Karpas-422 (cell line): ENCODE measurements around the gene AFDN. TPM values are rescaled to one million over a fixed set of nuclear protein-coding genes. Genes with fewer than 3 reads are reported as not detected.

Experiments used
- DNase-seq: peaks from one replicate; pipeline ENCODE4 v3.0.0-alpha.2; 2015
- H2AFZ ChIP-seq: fragments of 200-600 bp; sonication (generic); 2 replicates; pipeline ENCODE4 v1.6.1; 2014; ENCODE audit warnings: antibody characterized with exemption, low read length, mixed read lengths
- H3K27ac ChIP-seq: fragments of 200-600 bp; sonication (generic); 2 replicates; pipeline ENCODE4 v1.5.1; 2014; ENCODE audit warnings: mild to moderate bottlenecking, low read length, moderate library complexity
- H3K27me3 ChIP-seq: fragments of 200-600 bp; sonication (generic); 2 replicates; pipeline ENCODE4 v1.6.1; 2014; ENCODE audit warnings: low read length, mixed read lengths
- H3K36me3 ChIP-seq: fragments of 200-600 bp; sonication (generic); 2 replicates; pipeline ENCODE4 v1.6.1; 2014; ENCODE audit warnings: low read length, mixed read lengths; ENCODE audit not compliant: insufficient read depth
- H3K4me1 ChIP-seq: fragments of 200-600 bp; sonication (generic); 2 replicates; pipeline ENCODE4 v1.6.1; 2014; ENCODE audit warnings: mild to moderate bottlenecking, low read length, mixed read lengths
- H3K4me2 ChIP-seq: fragments of 200-600 bp; sonication (generic); 2 replicates; pipeline ENCODE4 v1.6.1; 2014; ENCODE audit warnings: low read length, low read depth, mild to moderate bottlenecking; ENCODE audit not compliant: poor library complexity, severe bottlenecking
- H3K4me3 ChIP-seq: fragments of 200-600 bp; sonication (generic); 2 replicates; pipeline ENCODE4 v1.5.1; 2014; ENCODE audit warnings: mild to moderate bottlenecking, antibody characterized with exemption, low read length, mixed read lengths
- H3K79me2 ChIP-seq: fragments of 200-600 bp; sonication (generic); 2 replicates; pipeline ENCODE4 v1.6.1; 2014; ENCODE audit warnings: mild to moderate bottlenecking, low read length, mixed read lengths
- H3K9ac ChIP-seq: fragments of 200-600 bp; sonication (generic); 2 replicates; pipeline ENCODE4 v1.6.0; 2014; ENCODE audit warnings: low read length
- H3K9me2 ChIP-seq: fragments of 200-600 bp; sonication (generic), shearing (Covaris generic); replicated peaks from 2 replicates; pipeline ENCODE4 v1.6.0; 2014; ENCODE audit warnings: mild to moderate bottlenecking, low read length, moderate library complexity; ENCODE audit not compliant: insufficient read depth
- H3K9me3 ChIP-seq: fragments of 300-700, 200-600 bp; sonication (generic); 2 replicates; pipeline ENCODE4 v1.6.1; 2014; ENCODE audit warnings: low read length, mixed read lengths
- H4K20me1 ChIP-seq: fragments of 200-600 bp; sonication (generic); 2 replicates; pipeline ENCODE4 v1.6.1; 2014; ENCODE audit warnings: mild to moderate bottlenecking, antibody characterized with exemption, low read length, low read depth; ENCODE audit not compliant: insufficient read depth
- total RNA-seq: library from RNA; depleted of rRNA; stranded (reverse); fragments of >200 nt; shearing (Covaris generic); gene quantifications from 2 replicates; pipeline ENCODE4 v1.2.3, GENCODE V29; 2014; ENCODE audit warnings: low replicate concordance

Gene AFDN
- total RNA-seq, 1 experiment from 2014 or later: 21.0 TPM

DNA sequence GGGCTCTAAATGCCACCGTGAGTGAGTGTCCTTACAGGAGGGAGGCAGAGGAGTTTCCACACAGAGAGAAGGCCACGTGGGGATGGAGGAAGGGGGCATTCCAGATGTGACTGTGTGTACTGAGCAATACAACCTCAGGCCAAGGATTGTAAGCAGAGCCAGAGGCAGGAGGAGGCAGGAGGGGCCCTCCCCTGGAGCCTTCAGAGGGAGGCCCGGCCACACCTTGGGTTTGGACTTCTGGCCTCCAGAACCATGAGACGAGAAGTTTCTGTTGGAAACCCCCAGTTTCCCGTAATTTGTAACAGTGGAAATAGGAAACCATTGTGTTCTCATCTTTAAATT, 161.4 kb downstream of the AFDN start:
- no peaks in the 10 kb centered on the region for H4K20me1 ChIP-seq
- no peak overlapping the region for H3K9ac ChIP-seq
- H3K79me2 ChIP-seq: no peaks in the 10 kb centered on the region
- H3K27me3 ChIP-seq: no peaks in the 10 kb centered on the region
- no peak overlapping the region for H2AFZ ChIP-seq
- H3K9me2 ChIP-seq: no peaks in the 10 kb centered on the region
- no peak overlapping the region for H3K27ac ChIP-seq
- H3K4me3 ChIP-seq: no peak overlapping the region
- no peaks in the 10 kb centered on the region for H3K36me3 ChIP-seq
- no peak for DNase-seq
- no peaks in the 10 kb centered on the region for H3K4me1 ChIP-seq
- no peak overlapping the region for H3K4me2 ChIP-seq
- H3K9me3 ChIP-seq: peaks cover 4% of the 10 kb centered on the region; the same call in 1 of the 2 replicates

DNA sequence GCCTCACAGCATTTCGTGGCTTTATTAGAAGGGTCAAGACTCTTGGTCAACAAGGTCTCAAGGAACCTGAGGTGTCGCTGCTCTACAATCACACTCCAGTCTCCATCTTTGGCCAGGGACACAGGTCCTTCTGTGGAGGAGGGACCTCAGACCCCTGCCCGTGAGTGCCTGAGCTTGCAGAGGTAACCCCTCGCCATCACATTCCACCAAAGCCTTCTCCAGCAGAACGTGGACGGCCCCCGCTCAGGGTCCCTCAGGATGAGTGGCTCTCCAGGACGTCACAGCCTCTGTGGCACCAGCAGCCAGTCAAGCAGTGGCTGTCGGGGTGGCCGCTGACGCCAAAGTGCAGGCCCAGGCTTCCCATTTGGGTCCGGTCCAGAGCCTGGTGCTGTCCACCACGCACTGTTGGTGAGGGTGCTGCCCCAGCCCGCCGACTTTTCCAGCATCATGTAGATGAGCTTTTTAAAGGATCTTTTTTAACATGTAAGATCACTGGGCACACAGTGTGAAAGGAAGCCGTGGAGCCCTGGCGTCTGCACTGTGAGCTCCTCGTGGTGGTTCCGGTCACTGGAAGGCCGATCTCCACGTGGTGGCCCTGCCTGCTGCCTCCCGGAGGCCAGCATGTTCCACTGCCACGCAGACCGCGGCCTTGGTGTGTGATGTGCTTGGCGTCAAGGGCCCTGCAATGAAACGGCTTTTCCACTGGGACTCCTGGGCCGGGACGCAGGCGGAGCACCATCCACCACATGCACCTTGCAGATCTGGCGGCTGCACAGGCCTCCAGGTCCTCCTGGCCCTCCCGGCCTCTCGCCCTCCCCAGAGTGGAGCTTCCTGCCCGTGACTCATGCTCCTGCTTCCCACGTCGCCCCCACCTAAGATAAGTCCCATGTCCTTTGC, 162.5 kb downstream of the AFDN start:
- H3K4me1 ChIP-seq: no peaks in the 10 kb centered on the region
- H3K9ac ChIP-seq: no peak overlapping the region
- no peaks in the 10 kb centered on the region for H3K79me2 ChIP-seq
- DNase-seq: no peak
- H2AFZ ChIP-seq: no peak overlapping the region
- H3K9me2 ChIP-seq: no peaks in the 10 kb centered on the region
- H3K4me3 ChIP-seq: no peak overlapping the region
- peaks cover 4% of the 10 kb centered on the region; the same call in 1 of the 2 replicates for H3K9me3 ChIP-seq
- no peaks in the 10 kb centered on the region for H3K36me3 ChIP-seq
- no peaks in the 10 kb centered on the region for H3K27me3 ChIP-seq
- H3K27ac ChIP-seq: no peak overlapping the region
- no peaks in the 10 kb centered on the region for H4K20me1 ChIP-seq
- no peak overlapping the region for H3K4me2 ChIP-seq

GRCh38 chr6:167990016-167990945, 163.6 kb downstream of the AFDN start:
- Histone ChIP-seq H3K4me1 (no peaks in the 10 kb centered on the region), H2AFZ (no peak overlapping the region), H3K9ac (no peak overlapping the region), H3K79me2 (no peaks in the 10 kb centered on the region), H3K9me3 (peaks cover 4% of the 10 kb centered on the region; the same call in 1 of the 2 replicates), H3K4me3 (no peak overlapping the region), H4K20me1 (no peaks in the 10 kb centered on the region), H3K9me2 (no peaks in the 10 kb centered on the region), H3K36me3 (no peaks in the 10 kb centered on the region), H3K27me3 (no peaks in the 10 kb centered on the region), H3K27ac (no peak overlapping the region), H3K4me2 (no peak overlapping the region)
- peak; percentile 44 for DNase-seq

- Histone ChIP-seq H4K20me1 (no peaks in the 10 kb centered on the region), H3K36me3 (no peaks in the 10 kb centered on the region), H3K27me3 (no peaks in the 10 kb centered on the region), H3K4me1 (no peaks in the 10 kb centered on the region), H3K4me3 (no peak overlapping the region), H3K4me2 (no peak overlapping the region), H3K9ac (no peak overlapping the region), H2AFZ (no peak overlapping the region), H3K9me3 (peaks cover 4% of the 10 kb centered on the region; the same call in 1 of the 2 replicates), H3K27ac (no peak overlapping the region), H3K79me2 (no peaks in the 10 kb centered on the region), H3K9me2 (no peaks in the 10 kb centered on the region)
- no peak for DNase-seq
Measured at GRCh38 chr6:167993169-167993568, 166.5 kb downstream of the AFDN start.

DNA sequence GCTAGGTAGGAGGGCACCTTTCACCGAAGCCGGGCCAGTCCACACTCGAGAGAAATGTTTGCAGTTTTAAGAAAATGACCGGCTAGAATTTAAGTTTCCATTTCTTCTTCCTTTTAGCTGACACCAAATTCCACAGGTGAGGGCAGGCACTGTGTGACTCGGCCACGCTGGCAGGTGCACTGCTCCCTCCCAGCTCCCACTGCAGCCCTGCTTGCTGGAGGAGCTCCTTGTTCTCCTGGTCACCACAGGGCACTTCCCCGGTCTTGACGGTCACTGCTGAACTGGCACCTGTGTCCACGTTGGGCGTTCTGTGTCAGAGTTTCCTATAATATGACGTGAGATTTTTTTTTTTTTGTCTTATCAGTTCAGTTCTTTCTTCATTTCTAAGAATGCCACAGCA, 167.1 kb downstream of the AFDN start:
- Histone ChIP-seq H3K27me3 (no peaks in the 10 kb centered on the region), H3K4me2 (no peak overlapping the region), H3K27ac (no peak overlapping the region), H3K9ac (no peak overlapping the region), H3K9me3 (peaks cover 4% of the 10 kb centered on the region; the same call in 1 of the 2 replicates), H2AFZ (no peak overlapping the region), H3K36me3 (no peaks in the 10 kb centered on the region), H3K9me2 (no peaks in the 10 kb centered on the region), H3K79me2 (no peaks in the 10 kb centered on the region), H4K20me1 (no peaks in the 10 kb centered on the region), H3K4me3 (no peak overlapping the region), H3K4me1 (no peaks in the 10 kb centered on the region)
- no peak for DNase-seq

DNA sequence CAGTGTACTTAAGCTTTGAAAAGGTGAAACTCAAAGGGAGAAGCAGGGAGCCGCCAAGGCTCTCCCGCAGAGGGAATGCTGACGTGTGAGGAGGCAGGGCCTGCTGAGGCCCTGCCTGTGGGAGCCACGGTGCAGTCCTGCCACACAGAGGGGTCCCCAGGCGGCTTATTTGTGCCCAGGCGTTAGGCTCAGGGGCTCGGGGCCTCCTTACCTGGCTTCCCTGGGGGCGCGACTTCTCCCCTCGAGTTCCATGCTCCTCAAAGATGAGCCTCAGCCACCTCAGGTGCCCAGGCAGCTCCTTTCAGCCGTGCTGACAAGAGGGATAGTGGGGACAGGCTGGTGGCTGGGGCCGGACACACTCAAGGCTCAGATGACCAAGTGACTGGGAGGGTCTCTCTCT, 168.6 kb downstream of the AFDN start:
- Histone ChIP-seq H3K4me2 (no peak overlapping the region), H3K9me2 (no peaks in the 10 kb centered on the region), H3K36me3 (no peaks in the 10 kb centered on the region), H3K9me3 (no peaks in the 10 kb centered on the region), H3K9ac (no peak overlapping the region), H4K20me1 (no peaks in the 10 kb centered on the region), H2AFZ (no peak overlapping the region), H3K79me2 (no peaks in the 10 kb centered on the region), H3K27me3 (no peaks in the 10 kb centered on the region), H3K4me1 (no peaks in the 10 kb centered on the region), H3K4me3 (no peak overlapping the region), H3K27ac (no peak overlapping the region)
- DNase-seq: no peak

DNA sequence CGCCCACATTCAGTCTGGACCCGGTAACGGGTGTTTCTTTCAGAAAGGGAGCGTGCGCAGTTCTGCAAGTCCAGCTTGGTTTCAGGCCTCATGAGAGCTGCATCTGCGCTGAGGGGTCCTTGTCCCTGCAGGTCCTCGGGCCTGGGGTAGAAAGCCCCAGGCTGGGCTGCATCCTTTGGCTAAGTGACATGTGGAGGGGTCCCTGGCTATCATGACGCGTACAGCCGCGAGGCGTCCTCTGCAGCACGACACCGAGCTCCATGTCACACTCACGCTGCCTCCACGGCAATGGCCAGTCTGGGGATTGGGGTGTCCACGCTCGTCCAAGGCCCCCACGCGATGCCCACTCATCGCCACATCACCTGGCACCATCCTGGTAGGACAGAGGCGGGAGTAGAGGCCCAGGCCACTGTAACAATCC, 169.0 kb downstream of the AFDN start:
- Histone ChIP-seq H3K9ac (no peak overlapping the region), H2AFZ (no peak overlapping the region), H3K4me1 (no peaks in the 10 kb centered on the region), H3K9me2 (no peaks in the 10 kb centered on the region), H3K79me2 (no peaks in the 10 kb centered on the region), H3K9me3 (no peaks in the 10 kb centered on the region), H4K20me1 (no peaks in the 10 kb centered on the region), H3K27me3 (no peaks in the 10 kb centered on the region), H3K36me3 (no peaks in the 10 kb centered on the region), H3K4me2 (no peak overlapping the region), H3K4me3 (no peak overlapping the region), H3K27ac (no peak overlapping the region)
- DNase-seq: no peak
